SU-DHL-6 (cell line): ENCODE results near the gene ERBB4.

Experiments
- EZH2phosphoT487 ChIP-seq: fragments of 200-600 bp; sonication (generic), shearing (Covaris generic); conservative IDR thresholded peaks from 2 replicates; pipeline ENCODE4 v1.6.1; 2018; ENCODE audit warnings: mild to moderate bottlenecking, antibody characterized with exemption, low read length, moderate library complexity, mixed read lengths
- TF ChIP-seq, protein P1 (sequence below): fragments of 200-600 bp; sonication (generic); IDR thresholded peaks from one replicate; pipeline ENCODE4 v1.5.1; 2017; ENCODE audit warnings: antibody characterized with exemption, mild to moderate bottlenecking, low read length, moderate library complexity; ENCODE audit not compliant: insufficient read depth, poor library complexity, severe bottlenecking

DNA sequence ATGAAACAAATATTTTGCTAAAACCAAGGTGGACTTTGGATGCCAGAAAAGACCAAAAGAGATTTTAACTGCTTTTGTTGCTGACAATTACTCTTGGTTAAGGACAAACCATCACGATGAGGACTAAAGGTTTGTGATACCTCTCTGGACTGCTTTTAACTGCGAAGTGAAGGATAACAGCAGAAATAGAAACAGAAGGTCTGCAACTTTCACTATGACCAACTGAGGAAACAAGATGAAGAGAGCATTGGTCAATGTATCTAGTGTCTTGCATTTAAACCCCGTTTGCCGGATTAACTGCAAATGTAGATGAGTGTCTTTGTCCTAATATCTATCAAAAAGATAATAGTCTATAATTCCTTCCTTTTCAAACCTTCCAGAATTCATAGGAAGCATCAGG, 541.7 kb downstream of the ERBB4 start:
- TF ChIP-seq, protein P1, sequence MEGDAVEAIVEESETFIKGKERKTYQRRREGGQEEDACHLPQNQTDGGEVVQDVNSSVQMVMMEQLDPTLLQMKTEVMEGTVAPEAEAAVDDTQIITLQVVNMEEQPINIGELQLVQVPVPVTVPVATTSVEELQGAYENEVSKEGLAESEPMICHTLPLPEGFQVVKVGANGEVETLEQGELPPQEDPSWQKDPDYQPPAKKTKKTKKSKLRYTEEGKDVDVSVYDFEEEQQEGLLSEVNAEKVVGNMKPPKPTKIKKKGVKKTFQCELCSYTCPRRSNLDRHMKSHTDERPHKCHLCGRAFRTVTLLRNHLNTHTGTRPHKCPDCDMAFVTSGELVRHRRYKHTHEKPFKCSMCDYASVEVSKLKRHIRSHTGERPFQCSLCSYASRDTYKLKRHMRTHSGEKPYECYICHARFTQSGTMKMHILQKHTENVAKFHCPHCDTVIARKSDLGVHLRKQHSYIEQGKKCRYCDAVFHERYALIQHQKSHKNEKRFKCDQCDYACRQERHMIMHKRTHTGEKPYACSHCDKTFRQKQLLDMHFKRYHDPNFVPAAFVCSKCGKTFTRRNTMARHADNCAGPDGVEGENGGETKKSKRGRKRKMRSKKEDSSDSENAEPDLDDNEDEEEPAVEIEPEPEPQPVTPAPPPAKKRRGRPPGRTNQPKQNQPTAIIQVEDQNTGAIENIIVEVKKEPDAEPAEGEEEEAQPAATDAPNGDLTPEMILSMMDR: no peak
- TF ChIP-seq EZH2phosphoT487: no peak
